Lung (tissue), 12 donors: ENCODE measurements around the gene PRKCA. TPM values are rescaled to one million over a fixed set of nuclear protein-coding genes. Genes with fewer than 3 reads are reported as not detected.

Experiments used
- ATAC-seq: fragments of 200-7000 bp; cut with Tn5 transposase; one replicate; pipeline ENCODE4 v1.9.1; 2020; ENCODE audit warnings: moderate number of reproducible peaks; ENCODE audit not compliant: insufficient read depth, low FRiP score
- DNase-seq, 3 donors: peaks; one replicate each; pipeline ENCODE4 v3.0.0-alpha.2; 2013 to 2017
- H3K27ac ChIP-seq, 2 donors: one replicate each; pipeline ENCODE4 v1.5.1; 2013; ENCODE audit warnings: mild to moderate bottlenecking in 2 of 2, moderate library complexity in 2 of 2, control low read depth in 1 of 2, inconsistent platforms in 1 of 2, low read depth in 1 of 2, low read length in 1 of 2
- H3K27me3 ChIP-seq, 3 donors: one replicate each; pipeline ENCODE4 v1.5.1; 2013; ENCODE audit warnings: low read length in 2 of 3; ENCODE audit not compliant: control insufficient read depth in 3 of 3, insufficient read depth in 3 of 3
- H3K36me3 ChIP-seq, 4 donors: one replicate each; pipeline ENCODE4 v1.5.1; 2013; ENCODE audit warnings: low read length in 4 of 4, mild to moderate bottlenecking in 1 of 4, moderate library complexity in 1 of 4; ENCODE audit not compliant: control insufficient read depth in 4 of 4, insufficient read depth in 4 of 4
- H3K4me1 ChIP-seq, 5 donors: one replicate each; pipeline ENCODE4 v1.5.1; 2013; ENCODE audit warnings: low read length in 5 of 5, mild to moderate bottlenecking in 2 of 5, moderate library complexity in 1 of 5; ENCODE audit not compliant: control insufficient read depth in 5 of 5, insufficient read depth in 5 of 5
- H3K4me3 ChIP-seq: one replicate; pipeline ENCODE4 v1.5.1; 2013; ENCODE audit warnings: mild to moderate bottlenecking, control low read depth, moderate library complexity
- H3K9ac ChIP-seq, 2 donors: one replicate each; pipeline ENCODE4 v1.5.1; 2013; ENCODE audit warnings: low read length in 2 of 2, control low read depth in 1 of 2; ENCODE audit not compliant: insufficient read depth in 1 of 2
- H3K9me3 ChIP-seq, 4 donors: one replicate each; pipeline ENCODE4 v1.5.1; 2013; ENCODE audit warnings: low read length in 3 of 4, mild to moderate bottlenecking in 1 of 4, moderate library complexity in 1 of 4; ENCODE audit not compliant: control insufficient read depth in 4 of 4, insufficient read depth in 3 of 4
- CTCF ChIP-seq: IDR thresholded peaks from 2 replicates; pipeline ENCODE4 v1.5.1; 2012; ENCODE audit warnings: mild to moderate bottlenecking; ENCODE audit errors: control extremely low read depth, extremely low read depth
- WGBS, 2 donors: extraction: QIAGEN DNeasy Blood & Tissue Kit; methylation state at CpG; one replicate each; pipeline ENCODE4 v1.1.7; 2013; 5-methylcytosine and 5-hydroxymethylcytosine counted together
- polyA plus RNA-seq, 2 donors: library from polyadenylated mRNA; stranded (reverse); fragments of 200-250 nt; gene quantifications; one replicate each; pipeline ENCODE4 v1.2.1, GENCODE V29; 2013
- total RNA-seq, 2 donors: library from RNA; depleted of rRNA in 1 of 2; stranded (reverse); fragments of >200 nt in 1 of 2; gene quantifications; one replicate each; pipeline ENCODE4 v1.2.1, GENCODE V29; 2014 to 2021
- donor health status: control.
- donor health status: control.
- donor health status: Bipolar disorder and iron deficiency.
- donor health status: healthy.
- donor health status: DM: yes; HTN: yes; CAD: no.

PRKCA gene
- total and polyA plus RNA-seq, 4 donors, result 3.4 to 34.8 (median 13.8) TPM

- peak; percentile 48 to 56 (median 50) for DNase-seq
- H3K9ac ChIP-seq, result no peak overlapping the region
Observed at GRCh38 chr17:66373944-66374817, 71.8 kb downstream of the PRKCA start.

GRCh38 chr17:66375121-66375520 is 72.7 kb downstream of the PRKCA start:
- ATAC-seq (no peak), DNase-seq (no peak)
- TF ChIP-seq CTCF, result no peak
- WGBS, 2 donors, result 69 to 74% methylated on average over 8 of the region's 8 CpGs
- H3K27ac ChIP-seq, result no peak overlapping the region
- H3K36me3 ChIP-seq, result no peaks in the 10 kb centered on the region
- H3K4me1 ChIP-seq, result peaks cover 0 to 13% (median 2%) of the 10 kb centered on the region in 5 donors
- H3K27me3 ChIP-seq, result no peaks in the 10 kb centered on the region
- no peak overlapping the region for H3K9ac ChIP-seq
- H3K4me3 ChIP-seq, result no peak overlapping the region
- H3K9me3 ChIP-seq, result no peaks in the 10 kb centered on the region

More at GRCh38 chr17:66373944-66374817, 71.8 kb downstream of the PRKCA start:
- 56 to 76% methylated on average over 17 to 18 of the region's 18 CpGs for WGBS, 2 donors
- no peak overlapping the region for H3K4me3 ChIP-seq
- H3K9me3 ChIP-seq, result no peaks in the 10 kb centered on the region
- peak; percentile 27 for ATAC-seq
- H3K36me3 ChIP-seq, result no peaks in the 10 kb centered on the region
- H3K27me3 ChIP-seq, result no peaks in the 10 kb centered on the region
- TF ChIP-seq CTCF, result no peak
- no peak overlapping the region for H3K27ac ChIP-seq
- peaks cover 0 to 9% (median 2%) of the 10 kb centered on the region in 5 donors for H3K4me1 ChIP-seq

GRCh38 chr17:66378296-66378695 is 75.9 kb downstream of the PRKCA start:
- H3K4me1 ChIP-seq, result peaks cover 0 to 13% (median 2%) of the 10 kb centered on the region in 5 donors
- TF ChIP-seq CTCF, result no peak
- no peaks in the 10 kb centered on the region for H3K9me3 ChIP-seq
- no peak overlapping the region for H3K27ac ChIP-seq
- H3K4me3 ChIP-seq, result no peak overlapping the region
- 97 to 98% methylated on average over 5 of the region's 5 CpGs for WGBS, 2 donors
- H3K36me3 ChIP-seq, result no peaks in the 10 kb centered on the region
- no peaks in the 10 kb centered on the region for H3K27me3 ChIP-seq
- ATAC-seq (no peak), DNase-seq (no peak)
- H3K9ac ChIP-seq, result no peak overlapping the region
